ENCODE results near the gene ASAP2. TPM values are rescaled to one million over a fixed set of nuclear protein-coding genes. Genes with fewer than 3 reads are reported as not detected.
A peak's percentile ranks its signal among the peaks of the same experiment; 100 is the strongest.

Gene ASAP2
- total and polyA plus RNA-seq, 4 experiments from 2014 or later, result not detected

- H3K9me3 Mint-ChIP-seq, result peaks cover 0 to 1% (median 0%) of the 10 kb centered on the region in 8 donors
- Histone ChIP-seq H3K36me3 (ENCODE audit: insufficient read depth, low read length) (no peaks in the 10 kb centered on the region), H3K27ac (ENCODE audit: low read depth, low read length) (no peak overlapping the region), H3K9me3 (ENCODE audit: control insufficient read depth in 1 of 2, low read length in 2 of 2) (no peaks in the 10 kb centered on the region), H3K4me3 (ENCODE audit: low read length in 2 of 2) (no peak overlapping the region), H3K4me1 (ENCODE audit: insufficient read depth, low read length) (peaks cover under 1% of the 10 kb centered on the region), H3K27me3 (ENCODE audit: insufficient read depth, low read length) (peaks cover 2% of the 10 kb centered on the region)
- ChIA-PET CTCF (ENCODE audit: partially characterized antibody) (no interaction called here), POLR2A (ENCODE audit: partially characterized antibody) (no interaction called here)
- H3K27me3 Mint-ChIP-seq, result peaks cover 30 to 48% of the 10 kb centered on the region in 2 donors
- no peak overlapping the region for H3K4me3 Mint-ChIP-seq
- intact Hi-C loops (cut with micrococcal nuclease), result no loop called here
- no peak for DNase-seq
- no peaks in the 10 kb centered on the region for H3K36me3 Mint-ChIP-seq
- H3K4me1 Mint-ChIP-seq, result no peaks in the 10 kb centered on the region
- H3K27ac Mint-ChIP-seq, result no peak overlapping the region
Observed at GRCh38 chr2:9200633-9201015, 6.0 kb upstream of the ASAP2 start.

GRCh38 chr2:9201185-9201891 lies 5.3 kb upstream of the ASAP2 start:
- no peak overlapping the region for H3K4me3 Mint-ChIP-seq
- H3K9me3 Mint-ChIP-seq, result peaks cover 0 to 1% (median 0%) of the 10 kb centered on the region in 8 donors
- no peak overlapping the region for H3K27ac Mint-ChIP-seq
- CTCF ChIA-PET (ENCODE audit: partially characterized antibody), result no interaction called here
- H3K27ac ChIP-seq (ENCODE audit: low read depth, low read length), result no peak overlapping the region
- H3K9me3 ChIP-seq (ENCODE audit: control insufficient read depth in 1 of 2, low read length in 2 of 2), result no peaks in the 10 kb centered on the region
- no peaks in the 10 kb centered on the region for H3K36me3 Mint-ChIP-seq
- peaks cover 7% of the 10 kb centered on the region for H3K27me3 ChIP-seq (ENCODE audit: insufficient read depth, low read length)
- peaks cover 6% of the 10 kb centered on the region for H3K4me1 ChIP-seq (ENCODE audit: insufficient read depth, low read length)
- DNase-seq, result no peak
- POLR2A ChIA-PET (ENCODE audit: partially characterized antibody), result no interaction called here
- intact Hi-C loops (cut with micrococcal nuclease), result no loop called here
- no peak overlapping the region for H3K4me3 ChIP-seq (ENCODE audit: low read length in 2 of 2)
- H3K4me1 Mint-ChIP-seq, result peaks cover 0 to 4% (median 0%) of the 10 kb centered on the region in 4 donors
- H3K27me3 Mint-ChIP-seq, result peaks cover 30 to 51% of the 10 kb centered on the region in 2 donors
- no peaks in the 10 kb centered on the region for H3K36me3 ChIP-seq (ENCODE audit: insufficient read depth, low read length)

GRCh38 chr2:9203006-9203405 lies 3.6 kb upstream of the ASAP2 start:
- Mint-ChIP-seq H3K27ac (peak overlapping the region in 1 of 7 donors; percentile 28), H3K27me3 (peaks cover 23 to 44% of the 10 kb centered on the region in 2 donors), H3K36me3 (no peaks in the 10 kb centered on the region), H3K9me3 (peaks cover 0 to 1% (median 0%) of the 10 kb centered on the region in 8 donors), H3K4me3 (no peak overlapping the region), H3K4me1 (peaks cover 3 to 7% (median 4%) of the 10 kb centered on the region in 4 donors)
- CTCF ChIA-PET (ENCODE audit: partially characterized antibody), result no interaction called here
- intact Hi-C loops (cut with micrococcal nuclease), result no loop called here
- Histone ChIP-seq H3K27ac (ENCODE audit: low read depth, low read length) (no peak overlapping the region), H3K9me3 (ENCODE audit: control insufficient read depth in 1 of 2, low read length in 2 of 2) (no peaks in the 10 kb centered on the region), H3K36me3 (ENCODE audit: insufficient read depth, low read length) (no peaks in the 10 kb centered on the region), H3K4me3 (ENCODE audit: low read length in 2 of 2) (no peak overlapping the region), H3K27me3 (ENCODE audit: insufficient read depth, low read length) (peaks cover 11% of the 10 kb centered on the region), H3K4me1 (ENCODE audit: insufficient read depth, low read length) (peaks cover 12% of the 10 kb centered on the region)
- DNase-seq, result no peak
- POLR2A ChIA-PET (ENCODE audit: partially characterized antibody), result no interaction called here

- H3K36me3 Mint-ChIP-seq, result no peaks in the 10 kb centered on the region
- no peak for DNase-seq
- POLR2A ChIA-PET (ENCODE audit: partially characterized antibody), result no interaction called here
- H3K4me3 Mint-ChIP-seq, result no peak overlapping the region
- no peak overlapping the region for H3K27ac Mint-ChIP-seq
- peaks cover 4 to 9% (median 6%) of the 10 kb centered on the region in 4 donors for H3K4me1 Mint-ChIP-seq
- Histone ChIP-seq H3K9me3 (ENCODE audit: control insufficient read depth in 1 of 2, low read length in 2 of 2) (no peaks in the 10 kb centered on the region), H3K4me1 (ENCODE audit: insufficient read depth, low read length) (peaks cover 12% of the 10 kb centered on the region), H3K4me3 (ENCODE audit: low read length in 2 of 2) (no peak overlapping the region), H3K36me3 (ENCODE audit: insufficient read depth, low read length) (no peaks in the 10 kb centered on the region), H3K27ac (ENCODE audit: low read depth, low read length) (no peak overlapping the region), H3K27me3 (ENCODE audit: insufficient read depth, low read length) (peaks cover 11% of the 10 kb centered on the region)
- H3K27me3 Mint-ChIP-seq, result peaks cover 26 to 48% of the 10 kb centered on the region in 2 donors
- intact Hi-C loops (cut with micrococcal nuclease), result no loop called here
- peaks cover 0 to 1% (median 0%) of the 10 kb centered on the region in 8 donors for H3K9me3 Mint-ChIP-seq
- CTCF ChIA-PET (ENCODE audit: partially characterized antibody), result no interaction called here
Observed at GRCh38 chr2:9203876-9204275, 2.7 kb upstream of the ASAP2 start.

- DNase-seq, result no peak
- Histone ChIP-seq H3K27ac (ENCODE audit: low read depth, low read length) (no peak overlapping the region), H3K4me1 (ENCODE audit: insufficient read depth, low read length) (peaks cover 12% of the 10 kb centered on the region), H3K36me3 (ENCODE audit: insufficient read depth, low read length) (no peaks in the 10 kb centered on the region), H3K9me3 (ENCODE audit: control insufficient read depth in 1 of 2, low read length in 2 of 2) (no peaks in the 10 kb centered on the region), H3K4me3 (ENCODE audit: low read length in 2 of 2) (no peak overlapping the region), H3K27me3 (ENCODE audit: insufficient read depth, low read length) (peaks cover 11% of the 10 kb centered on the region)
- Mint-ChIP-seq H3K36me3 (no peaks in the 10 kb centered on the region), H3K4me1 (peaks cover 4 to 13% (median 6%) of the 10 kb centered on the region in 4 donors), H3K27ac (no peak overlapping the region), H3K9me3 (no peaks in the 10 kb centered on the region), H3K27me3 (peaks cover 27 to 47% of the 10 kb centered on the region in 2 donors), H3K4me3 (peak overlapping the region in 4 of 8 donors; percentile 26 to 41 (median 40))
- ChIA-PET CTCF (ENCODE audit: partially characterized antibody) (interaction anchor here (1.1 kb wide), 2 partner anchors 44 to 63 kb away, joined by 3 to 4 read pairs; no protein-coding TSS in a partner anchor), POLR2A (ENCODE audit: partially characterized antibody) (no interaction called here)
- intact Hi-C loops (cut with micrococcal nuclease), result loop anchor here (5.0 kb wide), 1 partner anchor 592 kb away; no protein-coding TSS in a partner anchor
Observed at GRCh38 chr2:9204939-9205338, 1.7 kb upstream of the ASAP2 start.

- H3K27ac ChIP-seq (ENCODE audit: low read depth, low read length), result no peak overlapping the region
- intact Hi-C loops (cut with micrococcal nuclease), result loop anchor here (5.0 kb wide), 1 partner anchor 592 kb away; no protein-coding TSS in a partner anchor
- H3K36me3 ChIP-seq (ENCODE audit: insufficient read depth, low read length), result no peaks in the 10 kb centered on the region
- ChIA-PET POLR2A (ENCODE audit: partially characterized antibody) (no interaction called here), CTCF (ENCODE audit: partially characterized antibody) (interaction anchor here (1.1 kb wide), 2 partner anchors 43 to 64 kb away, joined by 3 to 4 read pairs; no protein-coding TSS in a partner anchor)
- Mint-ChIP-seq H3K4me1 (peaks cover 4 to 13% (median 6%) of the 10 kb centered on the region in 4 donors), H3K27me3 (peaks cover 30 to 47% of the 10 kb centered on the region in 2 donors), H3K9me3 (no peaks in the 10 kb centered on the region), H3K36me3 (no peaks in the 10 kb centered on the region), H3K4me3 (peak overlapping the region; percentile 21 to 61 (median 40)), H3K27ac (no peak overlapping the region)
- no peaks in the 10 kb centered on the region for H3K9me3 ChIP-seq (ENCODE audit: control insufficient read depth in 1 of 2, low read length in 2 of 2)
- H3K27me3 ChIP-seq (ENCODE audit: insufficient read depth, low read length), result peaks cover 11% of the 10 kb centered on the region
- peaks cover 12% of the 10 kb centered on the region for H3K4me1 ChIP-seq (ENCODE audit: insufficient read depth, low read length)
- no peak overlapping the region for H3K4me3 ChIP-seq (ENCODE audit: low read length in 2 of 2)
- no peak for DNase-seq
Observed at GRCh38 chr2:9205486-9205885, 1.1 kb upstream of the ASAP2 start.

- Histone ChIP-seq H3K27me3 (ENCODE audit: insufficient read depth, low read length) (peaks cover 11% of the 10 kb centered on the region), H3K4me1 (ENCODE audit: insufficient read depth, low read length) (peaks cover 12% of the 10 kb centered on the region), H3K9me3 (ENCODE audit: control insufficient read depth in 1 of 2, low read length in 2 of 2) (no peaks in the 10 kb centered on the region), H3K27ac (ENCODE audit: low read depth, low read length) (no peak overlapping the region), H3K36me3 (ENCODE audit: insufficient read depth, low read length) (no peaks in the 10 kb centered on the region), H3K4me3 (ENCODE audit: low read length in 2 of 2) (no peak overlapping the region)
- H3K4me3 Mint-ChIP-seq, result peak overlapping the region in 3 of 8 donors; percentile 45 to 69 (median 65)
- intact Hi-C loops (cut with micrococcal nuclease), result loop anchor here (5.0 kb wide), 1 partner anchor 590 kb away; no protein-coding TSS in a partner anchor
- POLR2A ChIA-PET (ENCODE audit: partially characterized antibody), result no interaction called here
- H3K36me3 Mint-ChIP-seq, result no peaks in the 10 kb centered on the region
- H3K9me3 Mint-ChIP-seq, result no peaks in the 10 kb centered on the region
- H3K4me1 Mint-ChIP-seq, result peaks cover 4 to 13% (median 6%) of the 10 kb centered on the region in 4 donors
- CTCF ChIA-PET (ENCODE audit: partially characterized antibody), result no interaction called here
- H3K27ac Mint-ChIP-seq, result no peak overlapping the region
- peaks cover 29 to 44% of the 10 kb centered on the region in 2 donors for H3K27me3 Mint-ChIP-seq
- DNase-seq, result no peak
Observed at GRCh38 chr2:9206991-9207640, 504 bp downstream of the ASAP2 start.

All from CD4-positive, alpha-beta memory T cell (primary cell).